GM23338 (cell line): ENCODE data around the gene CDKAL1.

Experiments used
- CREB1 ChIP-seq: fragments of 250-450 bp; sonication (Bioruptor Pico); IDR thresholded peaks from 2 replicates; pipeline ENCODE4 v1.5.0; 2020; ENCODE audit warnings: low read depth, mild to moderate bottlenecking, moderate library complexity
- ETS1 ChIP-seq: IDR thresholded peaks from 2 replicates; pipeline ENCODE4 v1.6.1; 2016; ENCODE audit warnings: antibody characterized with exemption
- EZH2 ChIP-seq: fragments of 200-600 bp; sonication (generic); IDR thresholded peaks from one replicate; pipeline ENCODE4 v1.8.0; 2017; ENCODE audit warnings: antibody characterized with exemption, mild to moderate bottlenecking, low read depth; ENCODE audit not compliant: unreplicated experiment
- EZH2phosphoT487 ChIP-seq: fragments of 200-600 bp; sonication (generic); IDR thresholded peaks from one replicate; pipeline ENCODE4 v1.8.1; 2018; ENCODE audit warnings: antibody characterized with exemption; ENCODE audit not compliant: unreplicated experiment
- JUNB ChIP-seq: IDR thresholded peaks from one replicate; pipeline ENCODE4 v1.6.1; 2016; ENCODE audit warnings: antibody characterized with exemption; ENCODE audit not compliant: unreplicated experiment
- POLR2AphosphoS5 ChIP-seq: IDR thresholded peaks from 2 replicates; pipeline ENCODE4 v1.6.1; 2016; ENCODE audit warnings: antibody characterized with exemption, low read depth
- ZNF331 ChIP-seq: fragments of 250-450 bp; sonication (Bioruptor Pico); IDR thresholded peaks from 2 replicates; pipeline ENCODE4 v1.5.0; 2020; ENCODE audit warnings: low read depth, mild to moderate bottlenecking, moderate library complexity
- TF ChIP-seq, protein P1 (sequence below), 2 experiments: fragments of 200-600 bp in 1 of 2; sonication (generic) in 1 of 2; conservative IDR thresholded peaks; 2 replicates each; pipeline versions ENCODE4 v1.5.1 to v1.6.1; 2016 to 2017; ENCODE audit warnings: antibody characterized with exemption in 2 of 2, low read depth in 2 of 2, mild to moderate bottlenecking in 2 of 2, moderate library complexity in 1 of 2
- TF ChIP-seq, protein P2 (sequence below): IDR thresholded peaks from one replicate; pipeline ENCODE4 v1.6.1; 2018; ENCODE audit warnings: antibody characterized with exemption; ENCODE audit not compliant: unreplicated experiment

- no peak for TF ChIP-seq POLR2AphosphoS5
- TF ChIP-seq, protein P1, sequence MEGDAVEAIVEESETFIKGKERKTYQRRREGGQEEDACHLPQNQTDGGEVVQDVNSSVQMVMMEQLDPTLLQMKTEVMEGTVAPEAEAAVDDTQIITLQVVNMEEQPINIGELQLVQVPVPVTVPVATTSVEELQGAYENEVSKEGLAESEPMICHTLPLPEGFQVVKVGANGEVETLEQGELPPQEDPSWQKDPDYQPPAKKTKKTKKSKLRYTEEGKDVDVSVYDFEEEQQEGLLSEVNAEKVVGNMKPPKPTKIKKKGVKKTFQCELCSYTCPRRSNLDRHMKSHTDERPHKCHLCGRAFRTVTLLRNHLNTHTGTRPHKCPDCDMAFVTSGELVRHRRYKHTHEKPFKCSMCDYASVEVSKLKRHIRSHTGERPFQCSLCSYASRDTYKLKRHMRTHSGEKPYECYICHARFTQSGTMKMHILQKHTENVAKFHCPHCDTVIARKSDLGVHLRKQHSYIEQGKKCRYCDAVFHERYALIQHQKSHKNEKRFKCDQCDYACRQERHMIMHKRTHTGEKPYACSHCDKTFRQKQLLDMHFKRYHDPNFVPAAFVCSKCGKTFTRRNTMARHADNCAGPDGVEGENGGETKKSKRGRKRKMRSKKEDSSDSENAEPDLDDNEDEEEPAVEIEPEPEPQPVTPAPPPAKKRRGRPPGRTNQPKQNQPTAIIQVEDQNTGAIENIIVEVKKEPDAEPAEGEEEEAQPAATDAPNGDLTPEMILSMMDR (conservative IDR thresholded peaks at IDR 0.05; ENCODE audit: low read depth in 2 of 2) = no peak
- no peak for TF ChIP-seq EZH2
- no peak for TF ChIP-seq EZH2phosphoT487
- TF ChIP-seq, protein P2, sequence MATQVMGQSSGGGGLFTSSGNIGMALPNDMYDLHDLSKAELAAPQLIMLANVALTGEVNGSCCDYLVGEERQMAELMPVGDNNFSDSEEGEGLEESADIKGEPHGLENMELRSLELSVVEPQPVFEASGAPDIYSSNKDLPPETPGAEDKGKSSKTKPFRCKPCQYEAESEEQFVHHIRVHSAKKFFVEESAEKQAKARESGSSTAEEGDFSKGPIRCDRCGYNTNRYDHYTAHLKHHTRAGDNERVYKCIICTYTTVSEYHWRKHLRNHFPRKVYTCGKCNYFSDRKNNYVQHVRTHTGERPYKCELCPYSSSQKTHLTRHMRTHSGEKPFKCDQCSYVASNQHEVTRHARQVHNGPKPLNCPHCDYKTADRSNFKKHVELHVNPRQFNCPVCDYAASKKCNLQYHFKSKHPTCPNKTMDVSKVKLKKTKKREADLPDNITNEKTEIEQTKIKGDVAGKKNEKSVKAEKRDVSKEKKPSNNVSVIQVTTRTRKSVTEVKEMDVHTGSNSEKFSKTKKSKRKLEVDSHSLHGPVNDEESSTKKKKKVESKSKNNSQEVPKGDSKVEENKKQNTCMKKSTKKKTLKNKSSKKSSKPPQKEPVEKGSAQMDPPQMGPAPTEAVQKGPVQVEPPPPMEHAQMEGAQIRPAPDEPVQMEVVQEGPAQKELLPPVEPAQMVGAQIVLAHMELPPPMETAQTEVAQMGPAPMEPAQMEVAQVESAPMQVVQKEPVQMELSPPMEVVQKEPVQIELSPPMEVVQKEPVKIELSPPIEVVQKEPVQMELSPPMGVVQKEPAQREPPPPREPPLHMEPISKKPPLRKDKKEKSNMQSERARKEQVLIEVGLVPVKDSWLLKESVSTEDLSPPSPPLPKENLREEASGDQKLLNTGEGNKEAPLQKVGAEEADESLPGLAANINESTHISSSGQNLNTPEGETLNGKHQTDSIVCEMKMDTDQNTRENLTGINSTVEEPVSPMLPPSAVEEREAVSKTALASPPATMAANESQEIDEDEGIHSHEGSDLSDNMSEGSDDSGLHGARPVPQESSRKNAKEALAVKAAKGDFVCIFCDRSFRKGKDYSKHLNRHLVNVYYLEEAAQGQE = no peak
- TF ChIP-seq ZNF331 = no peak
- TF ChIP-seq JUNB = no peak
- TF ChIP-seq ETS1 = no peak
- TF ChIP-seq CREB1 (CRISPR knock-in tag) = no peak
These were observed 745.4 kb downstream of the CDKAL1 start for GRCh38 chr6:21279619-21280018.
